HFF-Myc (cell line): ENCODE measurements around the gene ZNF319.
A peak's percentile ranks its signal among the peaks of the same experiment; 100 is the strongest.

ENCODE experiments used
- DNase-seq: peaks from one replicate; pipeline ENCODE4 v3.0.0-alpha.2; 2011; ENCODE audit warnings: low read depth; ENCODE audit errors: extremely low read depth
- H3K4me3 ChIP-seq: replicated peaks from 2 replicates; pipeline ENCODE4 v1.5.1; 2011; ENCODE audit warnings: low read depth, mild to moderate bottlenecking, control low read depth, low read length
- TF ChIP-seq, protein P1 (sequence below): IDR thresholded peaks from 2 replicates; pipeline ENCODE4 v1.5.1; 2012; ENCODE audit warnings: mild to moderate bottlenecking, low read depth, low read length, control low read depth; ENCODE audit errors: missing control alignments

Gene ZNF319

DNA sequence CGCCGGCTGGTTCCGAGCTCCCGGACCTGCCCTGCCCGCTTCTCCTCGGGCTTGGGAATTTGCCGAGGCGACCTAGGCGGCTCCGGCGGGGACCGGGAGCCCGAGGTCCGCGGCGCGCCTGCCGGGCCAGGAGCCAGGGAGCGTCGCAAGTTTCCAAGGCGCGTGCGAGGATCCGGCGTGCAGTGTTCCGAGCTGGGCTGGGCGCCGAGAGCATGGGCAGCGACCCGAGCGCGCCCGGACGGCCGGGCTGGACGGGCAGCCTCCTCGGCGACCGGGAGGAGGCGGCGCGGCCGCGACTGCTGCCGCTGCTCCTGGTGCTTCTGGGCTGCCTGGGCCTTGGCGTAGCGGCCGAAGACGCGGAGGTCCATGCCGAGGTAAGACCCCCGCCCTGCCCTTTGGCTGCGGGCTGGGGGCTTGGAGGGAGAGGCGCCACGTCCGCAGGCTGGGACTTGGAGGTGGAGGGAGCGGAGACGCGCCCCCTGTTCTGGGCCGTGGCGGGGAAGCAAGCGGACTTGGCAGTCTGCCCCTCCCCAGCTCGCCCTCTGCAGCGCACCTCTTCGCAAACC, 25.8 kb upstream of the ZNF319 start:
- TF ChIP-seq, protein P1, sequence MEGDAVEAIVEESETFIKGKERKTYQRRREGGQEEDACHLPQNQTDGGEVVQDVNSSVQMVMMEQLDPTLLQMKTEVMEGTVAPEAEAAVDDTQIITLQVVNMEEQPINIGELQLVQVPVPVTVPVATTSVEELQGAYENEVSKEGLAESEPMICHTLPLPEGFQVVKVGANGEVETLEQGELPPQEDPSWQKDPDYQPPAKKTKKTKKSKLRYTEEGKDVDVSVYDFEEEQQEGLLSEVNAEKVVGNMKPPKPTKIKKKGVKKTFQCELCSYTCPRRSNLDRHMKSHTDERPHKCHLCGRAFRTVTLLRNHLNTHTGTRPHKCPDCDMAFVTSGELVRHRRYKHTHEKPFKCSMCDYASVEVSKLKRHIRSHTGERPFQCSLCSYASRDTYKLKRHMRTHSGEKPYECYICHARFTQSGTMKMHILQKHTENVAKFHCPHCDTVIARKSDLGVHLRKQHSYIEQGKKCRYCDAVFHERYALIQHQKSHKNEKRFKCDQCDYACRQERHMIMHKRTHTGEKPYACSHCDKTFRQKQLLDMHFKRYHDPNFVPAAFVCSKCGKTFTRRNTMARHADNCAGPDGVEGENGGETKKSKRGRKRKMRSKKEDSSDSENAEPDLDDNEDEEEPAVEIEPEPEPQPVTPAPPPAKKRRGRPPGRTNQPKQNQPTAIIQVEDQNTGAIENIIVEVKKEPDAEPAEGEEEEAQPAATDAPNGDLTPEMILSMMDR: no peak
- DNase-seq: no peak
- H3K4me3 ChIP-seq: peak overlapping the region; percentile 42

DNA sequence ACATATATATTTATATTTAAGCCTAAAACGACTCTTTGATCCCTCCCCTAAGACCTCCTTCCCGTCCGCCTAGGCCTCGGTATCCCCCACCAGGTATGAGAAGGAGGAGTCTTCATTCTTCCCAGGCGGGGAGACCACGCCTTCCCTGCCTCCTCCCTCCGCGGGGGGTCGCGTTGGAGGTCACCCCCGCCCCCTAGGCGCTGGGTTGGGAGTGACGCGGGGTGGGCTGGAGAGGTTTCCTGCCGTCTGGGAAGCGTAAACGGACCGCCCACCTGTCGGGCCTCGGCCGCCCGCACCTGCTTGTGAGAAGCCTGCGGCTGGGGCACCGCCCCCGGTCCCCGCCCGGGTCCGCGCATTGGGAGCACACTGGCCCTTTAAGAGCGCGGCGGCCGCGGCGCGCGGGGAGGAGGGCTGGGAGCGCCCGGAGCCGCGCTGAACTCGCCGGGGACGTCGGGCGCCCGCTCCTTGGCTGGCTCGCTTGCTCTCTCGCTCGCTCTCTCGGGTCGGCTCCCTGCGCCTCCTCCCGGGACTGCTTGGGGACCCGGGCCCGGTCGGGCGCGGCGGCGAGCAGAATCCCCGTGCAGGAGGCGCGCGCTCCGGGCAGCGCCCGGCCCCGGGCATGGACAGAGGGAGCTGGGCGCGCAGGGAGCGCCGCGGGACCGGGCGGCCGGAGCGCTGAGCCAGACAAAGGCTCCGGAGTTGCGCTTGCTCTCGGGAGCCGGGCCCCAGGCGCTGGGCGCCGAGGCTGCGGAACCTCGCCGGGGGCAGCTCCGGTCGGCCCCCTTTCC, 25.1 kb upstream of the ZNF319 start, which contains the start of gene MMP15:
MMP15 (plus strand) TSS at position 404 of the 788 bp plus-strand sequence. CDS start 597 bp downstream, outside the sequence.
- TF ChIP-seq, protein P1: no peak
- no peak for DNase-seq
- peak within 1 kb of the TSS; percentile 42 for H3K4me3 ChIP-seq

DNA sequence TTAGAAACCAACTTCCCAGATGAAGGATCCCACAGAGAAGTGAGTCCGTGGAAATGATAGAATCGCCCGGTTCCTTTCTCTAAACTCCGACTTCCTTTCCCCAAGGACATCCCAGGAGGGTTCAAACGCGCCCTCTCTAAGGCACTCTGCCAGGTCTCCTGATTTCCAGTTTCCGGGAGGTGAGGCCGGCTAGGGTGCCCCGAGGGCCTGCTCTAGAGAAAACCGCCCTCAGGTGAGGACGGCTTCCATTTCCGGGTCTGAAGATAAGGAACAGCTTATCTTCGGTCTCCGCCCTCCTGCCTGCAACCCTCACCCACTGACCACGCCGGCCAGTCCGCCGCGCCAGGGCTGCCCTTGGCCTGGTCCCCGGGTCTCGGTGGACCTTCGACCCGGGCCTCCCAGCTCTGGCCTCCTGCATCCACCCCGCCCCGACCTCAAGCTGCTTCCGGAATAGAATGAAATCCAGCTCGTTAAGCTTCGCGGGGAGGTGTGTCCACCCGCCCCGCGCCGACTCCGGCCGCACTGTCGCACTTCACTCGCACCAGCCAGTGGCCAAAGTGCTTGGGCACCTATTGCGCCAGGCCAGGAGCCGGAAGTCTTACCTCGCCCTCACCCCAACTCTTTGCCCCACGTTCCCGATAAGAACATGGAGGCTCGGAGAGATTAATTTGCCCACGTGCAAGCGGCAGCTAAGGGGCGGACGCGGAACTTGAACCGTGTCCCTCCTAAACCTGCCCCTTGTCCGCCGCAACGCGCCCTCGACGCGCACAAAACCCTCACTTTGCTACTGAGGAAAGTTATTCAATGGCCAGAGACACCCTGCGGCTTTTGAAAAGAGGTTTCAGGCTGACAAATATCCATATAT, 24.2 kb upstream of the ZNF319 start:
- TF ChIP-seq, protein P1: no peak
- no peak for DNase-seq
- peak overlapping the region; percentile 42 for H3K4me3 ChIP-seq

DNA sequence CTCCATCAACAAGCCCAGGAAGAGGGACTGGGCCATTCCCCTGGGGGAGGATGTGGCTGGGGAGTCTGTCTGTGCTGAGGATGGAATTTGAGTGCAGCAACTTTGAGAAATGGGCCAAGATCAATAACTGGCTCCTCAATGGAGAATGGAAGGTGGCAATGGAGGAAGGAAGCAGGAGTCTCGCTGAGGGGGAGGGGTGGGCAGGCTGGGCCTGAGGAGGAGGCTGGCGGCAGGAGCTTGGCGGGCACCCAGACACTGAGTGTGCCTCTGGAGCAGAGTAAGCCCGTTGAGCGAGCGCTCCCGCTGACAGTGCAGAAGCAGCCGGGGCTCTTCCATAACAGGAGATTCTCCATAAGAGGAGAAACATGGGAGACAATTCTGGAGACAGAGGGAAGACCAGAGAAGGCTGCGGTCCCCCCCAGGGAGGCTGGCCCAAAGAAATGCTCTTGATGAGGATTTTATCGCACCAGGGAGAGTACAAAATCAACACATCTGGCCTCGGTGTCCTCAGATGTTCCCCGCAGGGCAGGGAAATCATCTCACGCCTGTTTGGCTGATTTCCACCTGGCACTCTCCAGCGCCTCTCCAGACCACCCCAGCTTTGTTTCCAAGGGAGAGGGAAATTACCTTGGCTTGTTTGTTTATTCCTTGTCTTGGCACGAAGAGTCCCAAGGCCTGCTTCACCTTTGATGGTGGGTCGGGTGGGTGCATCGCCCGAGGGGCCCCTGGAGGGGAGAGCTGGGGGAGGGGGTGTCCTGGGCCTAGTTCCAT, 22.3 kb upstream of the ZNF319 start:
- no peak overlapping the region for H3K4me3 ChIP-seq
- DNase-seq: no peak
- TF ChIP-seq, protein P1: no peak

DNA sequence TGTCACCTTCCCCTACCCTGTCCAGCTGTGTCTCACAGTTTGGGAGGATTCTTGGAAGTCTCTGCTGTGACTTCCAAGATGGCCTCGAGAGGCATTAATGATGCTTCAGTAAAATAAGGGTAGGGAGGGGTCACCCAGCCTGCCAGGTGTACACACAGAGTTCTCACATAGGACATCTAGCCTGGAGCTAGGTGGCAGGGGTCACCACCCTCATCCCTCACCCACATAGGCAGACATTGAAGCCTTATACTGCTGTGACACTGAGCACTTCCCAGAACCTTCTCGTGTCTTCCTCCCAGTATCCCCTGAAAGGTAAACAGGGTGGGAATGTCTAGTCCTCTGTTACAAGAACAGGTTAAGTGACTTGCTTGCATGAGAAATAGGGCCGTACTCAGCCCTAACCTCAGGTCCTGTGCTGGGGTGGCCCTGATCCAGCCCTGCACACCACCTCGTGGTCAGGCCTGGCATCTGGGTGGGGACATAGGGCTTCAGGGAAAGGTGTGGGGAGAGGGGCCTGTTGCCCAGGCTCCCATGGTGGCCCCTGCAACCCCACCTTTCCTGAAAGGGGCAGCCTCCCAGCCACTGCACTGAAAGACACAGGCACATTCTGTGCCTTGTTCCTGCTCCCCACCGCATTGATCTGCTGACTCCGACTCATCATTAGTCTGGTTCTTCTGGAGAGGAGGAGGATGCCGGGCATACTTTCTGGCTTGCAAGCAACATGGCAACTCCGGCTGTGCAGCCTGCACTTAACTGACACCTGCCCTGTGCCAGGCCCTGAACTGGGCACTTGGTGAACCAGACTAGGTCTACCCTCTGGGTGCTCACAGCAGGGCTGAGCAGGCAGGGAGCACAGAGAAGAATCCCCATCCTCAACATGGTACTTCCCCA, 21.4 kb upstream of the ZNF319 start:
- TF ChIP-seq, protein P1: no peak
- no peak overlapping the region for H3K4me3 ChIP-seq
- DNase-seq: no peak
